ENCODE measurements around the gene PAQR4.

DNA sequence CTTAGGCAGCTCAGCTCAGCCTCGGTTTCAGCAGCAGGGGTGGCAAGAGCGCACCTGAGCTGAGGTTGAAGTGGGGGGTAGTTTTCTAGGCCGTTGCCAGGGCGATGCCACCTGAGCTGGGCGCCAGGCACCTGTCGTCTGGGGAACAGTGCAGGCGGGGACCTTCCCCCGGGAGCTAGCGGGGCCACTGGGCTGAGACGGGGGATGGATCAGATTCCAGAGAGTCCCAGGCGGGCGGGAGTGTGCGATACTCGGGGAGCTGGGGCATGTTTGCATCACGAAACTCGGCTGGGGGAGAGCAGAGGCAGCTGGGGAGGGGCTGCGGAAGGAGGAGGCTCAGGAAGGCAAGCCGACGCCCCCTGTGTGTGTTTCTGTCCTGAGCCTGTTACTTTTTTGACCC lies 43.1 kb downstream of the PAQR4 start:
- TF ChIP-seq, protein P1, sequence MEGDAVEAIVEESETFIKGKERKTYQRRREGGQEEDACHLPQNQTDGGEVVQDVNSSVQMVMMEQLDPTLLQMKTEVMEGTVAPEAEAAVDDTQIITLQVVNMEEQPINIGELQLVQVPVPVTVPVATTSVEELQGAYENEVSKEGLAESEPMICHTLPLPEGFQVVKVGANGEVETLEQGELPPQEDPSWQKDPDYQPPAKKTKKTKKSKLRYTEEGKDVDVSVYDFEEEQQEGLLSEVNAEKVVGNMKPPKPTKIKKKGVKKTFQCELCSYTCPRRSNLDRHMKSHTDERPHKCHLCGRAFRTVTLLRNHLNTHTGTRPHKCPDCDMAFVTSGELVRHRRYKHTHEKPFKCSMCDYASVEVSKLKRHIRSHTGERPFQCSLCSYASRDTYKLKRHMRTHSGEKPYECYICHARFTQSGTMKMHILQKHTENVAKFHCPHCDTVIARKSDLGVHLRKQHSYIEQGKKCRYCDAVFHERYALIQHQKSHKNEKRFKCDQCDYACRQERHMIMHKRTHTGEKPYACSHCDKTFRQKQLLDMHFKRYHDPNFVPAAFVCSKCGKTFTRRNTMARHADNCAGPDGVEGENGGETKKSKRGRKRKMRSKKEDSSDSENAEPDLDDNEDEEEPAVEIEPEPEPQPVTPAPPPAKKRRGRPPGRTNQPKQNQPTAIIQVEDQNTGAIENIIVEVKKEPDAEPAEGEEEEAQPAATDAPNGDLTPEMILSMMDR (IDR thresholded peaks at IDR 0.05; ENCODE audit: poor library complexity) = no peak
- no peak for TF ChIP-seq EZH2 (IDR thresholded peaks at IDR 0.05; ENCODE audit: borderline replicate concordance)
